COR-L47 (cell line): Measurements from ENCODE around the gene MAPKAPK3.
A peak's percentile ranks its signal among the peaks of the same experiment; 100 is the strongest.

Experiments
- DNase-seq: peaks from one replicate; lab custom pipeline; 2025; lab: John Stamatoyannopoulos, UW

MAPKAPK3 gene

DNA sequence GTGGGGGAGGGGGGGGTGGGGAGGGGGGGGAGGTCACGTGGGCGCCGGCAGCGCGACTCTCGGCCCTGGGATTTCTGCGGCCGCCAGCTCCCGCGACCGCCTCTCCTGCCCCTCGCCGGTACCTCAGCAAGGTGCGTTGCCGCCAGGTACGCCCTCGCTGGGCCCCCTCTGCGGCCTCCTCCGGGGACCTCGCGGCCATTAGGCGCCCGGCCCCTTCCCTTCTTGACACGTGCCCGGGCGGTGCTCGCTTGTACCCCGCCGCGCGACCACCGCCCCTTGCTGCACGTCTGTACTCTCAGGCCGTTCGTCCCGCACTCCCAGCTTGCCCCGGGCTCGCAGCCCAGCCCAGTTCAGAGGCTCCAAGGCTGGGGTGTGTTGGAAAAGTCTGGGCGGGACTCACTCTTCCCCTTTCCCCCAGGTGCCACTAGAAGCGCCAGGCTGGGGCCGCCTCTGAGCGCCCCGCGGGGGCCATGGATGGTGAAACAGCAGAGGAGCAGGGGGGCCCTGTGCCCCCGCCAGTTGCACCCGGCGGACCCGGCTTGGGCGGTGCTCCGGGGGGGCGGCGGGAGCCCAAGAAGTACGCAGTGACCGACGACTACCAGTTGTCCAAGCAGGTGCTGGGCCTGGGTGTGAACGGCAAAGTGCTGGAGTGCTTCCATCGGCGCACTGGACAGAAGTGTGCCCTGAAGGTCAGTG, at the start of gene MAPKAPK3:
MAPKAPK3 (plus strand) TSS at position 56 of the 696 bp plus-strand sequence; CDS start at position 471, 415 bp downstream.
- DNase-seq = no peak

DNA sequence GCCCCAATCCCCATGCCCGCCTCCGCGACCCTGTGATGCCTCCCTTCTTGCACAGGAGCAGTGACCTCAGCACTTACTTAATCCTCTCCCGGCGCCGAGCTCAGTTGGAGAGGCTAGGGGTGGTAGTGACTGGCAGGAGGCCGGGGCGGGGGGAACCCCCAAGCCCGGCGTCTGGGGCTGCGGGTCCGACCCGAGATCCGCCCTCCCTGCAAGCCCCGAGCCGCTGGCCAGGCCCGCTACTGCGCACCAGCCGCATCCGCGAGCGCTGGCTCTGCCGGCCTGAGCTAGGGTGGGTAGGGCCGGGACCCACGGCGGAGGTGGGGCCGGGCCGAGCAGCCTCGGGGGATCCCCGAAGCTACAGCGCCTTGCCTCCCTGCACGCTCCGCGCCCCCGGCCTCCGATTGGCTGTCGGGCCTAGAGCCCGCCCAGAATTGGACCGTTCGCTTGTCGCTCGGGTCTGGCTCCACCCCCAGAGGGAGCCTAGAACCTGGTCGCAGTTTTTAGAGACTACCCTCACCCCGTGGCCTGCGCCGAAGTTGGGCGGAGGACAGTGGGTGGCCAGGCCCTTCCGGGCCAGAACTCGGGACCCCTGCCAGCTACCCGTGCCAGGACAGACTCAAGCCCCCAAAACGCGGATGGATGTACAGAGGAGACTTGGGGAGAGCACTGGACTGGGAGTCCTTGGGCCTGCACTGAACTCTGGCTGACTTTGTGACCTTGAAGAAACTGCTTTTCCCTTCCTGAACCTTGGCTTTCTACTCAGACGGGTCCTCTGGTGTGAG, 49.4 kb upstream of the MAPKAPK3 start, which contains the start of gene C3orf18:
C3orf18 (minus strand) TSS at position 362 of the 782 bp plus-strand sequence. CDS start 2,048 bp downstream, outside the sequence.
- peak; percentile 27 for DNase-seq

DNA sequence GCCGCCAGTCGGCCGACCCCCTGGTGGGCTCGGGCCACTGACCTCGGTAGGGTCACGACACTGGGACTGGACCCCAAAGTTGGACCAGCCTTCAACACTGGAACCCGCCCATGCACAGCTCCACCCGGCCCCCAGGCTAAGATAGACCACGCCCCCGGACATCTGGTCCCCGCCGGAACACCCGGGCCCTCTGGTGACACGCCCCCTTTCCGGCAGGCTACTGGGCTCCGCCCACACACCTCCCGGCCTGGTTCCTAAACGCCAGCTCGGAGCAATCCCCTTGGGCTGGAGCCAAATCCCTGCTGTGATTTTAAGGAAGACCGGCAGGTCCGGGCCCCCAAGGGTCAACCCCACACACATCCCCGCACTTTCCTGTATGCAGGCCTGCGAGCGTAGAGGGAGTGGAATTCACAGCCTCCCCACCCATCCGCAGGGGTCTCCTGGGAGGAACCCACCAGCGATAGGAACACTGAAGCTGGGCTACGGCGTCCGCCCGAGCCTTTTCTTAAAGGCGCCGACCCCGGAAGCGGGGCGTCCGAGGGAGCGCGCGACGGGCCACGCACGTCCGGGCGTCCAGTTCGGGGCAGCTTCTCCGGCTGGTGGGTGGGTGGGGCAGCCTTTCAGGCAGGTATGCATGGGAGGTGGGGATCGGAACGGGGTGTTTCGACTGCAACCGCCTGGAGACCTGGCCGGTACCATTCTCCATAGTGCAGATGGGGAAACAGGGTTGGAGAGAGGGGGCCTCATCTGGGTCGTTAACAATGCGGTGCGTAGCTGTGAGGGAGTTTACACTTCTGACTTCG, 47.8 kb upstream of the MAPKAPK3 start, which contains the start of gene HEMK1:
HEMK1 (plus strand) TSS at position 576 of the 803 bp plus-strand sequence. CDS start 1,583 bp downstream, outside the sequence.
- DNase-seq = peak; percentile 80

- no peak for DNase-seq
These were observed 46.3 kb upstream of the MAPKAPK3 start for GRCh38 chr3:50570508-50571279.

- no peak for DNase-seq
These were observed 45.5 kb upstream of the MAPKAPK3 start for GRCh38 chr3:50571486-50571885.

DNA sequence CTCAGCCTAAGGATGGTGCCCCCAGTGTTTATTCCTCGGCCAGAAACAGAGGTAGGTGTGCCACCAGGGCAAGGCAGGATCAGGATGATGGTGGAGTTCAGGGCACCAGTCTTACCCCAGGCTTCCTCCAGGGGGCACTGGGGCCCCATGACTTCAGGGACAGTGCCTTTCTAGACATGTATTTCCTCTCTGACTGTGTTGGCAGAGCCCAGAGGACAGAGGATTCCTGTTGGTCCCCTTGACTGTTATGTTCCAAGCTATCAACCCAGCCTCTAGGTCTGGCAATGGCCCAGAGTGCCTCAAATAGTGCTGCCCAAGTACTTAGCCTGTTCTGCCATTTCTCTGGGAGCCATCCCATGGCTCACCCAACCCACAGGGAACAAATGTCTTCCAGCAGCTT, 44.8 kb upstream of the MAPKAPK3 start:
- DNase-seq = no peak

DNA sequence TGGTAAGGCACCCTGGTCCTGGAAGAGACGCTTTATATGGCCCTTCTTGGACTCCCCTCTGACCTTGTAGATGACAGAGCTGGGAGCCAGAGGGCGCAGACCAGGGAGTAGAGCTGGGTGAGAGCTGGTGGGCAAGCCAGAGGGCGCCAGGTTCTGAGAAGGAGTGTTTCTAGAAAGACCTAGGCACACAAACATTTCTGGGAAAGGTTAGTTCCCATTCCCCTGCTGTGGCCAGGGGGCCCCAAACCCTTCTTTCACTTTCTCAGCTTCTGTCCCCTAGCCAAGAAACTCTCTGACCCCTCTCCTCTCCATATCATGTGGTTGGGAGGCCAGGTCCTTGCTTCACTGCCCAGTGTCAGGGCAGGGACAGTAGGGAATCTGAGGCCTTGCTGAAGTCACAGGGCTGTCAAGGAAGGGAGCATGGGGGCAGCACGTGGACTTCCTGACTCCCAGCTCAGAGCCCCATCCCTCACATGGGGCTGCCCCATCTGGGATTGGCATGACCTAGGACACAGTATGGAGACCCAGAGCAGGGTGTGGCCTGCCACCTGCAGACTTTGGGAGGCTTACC, 44.1 kb upstream of the MAPKAPK3 start:
- DNase-seq = no peak

DNA sequence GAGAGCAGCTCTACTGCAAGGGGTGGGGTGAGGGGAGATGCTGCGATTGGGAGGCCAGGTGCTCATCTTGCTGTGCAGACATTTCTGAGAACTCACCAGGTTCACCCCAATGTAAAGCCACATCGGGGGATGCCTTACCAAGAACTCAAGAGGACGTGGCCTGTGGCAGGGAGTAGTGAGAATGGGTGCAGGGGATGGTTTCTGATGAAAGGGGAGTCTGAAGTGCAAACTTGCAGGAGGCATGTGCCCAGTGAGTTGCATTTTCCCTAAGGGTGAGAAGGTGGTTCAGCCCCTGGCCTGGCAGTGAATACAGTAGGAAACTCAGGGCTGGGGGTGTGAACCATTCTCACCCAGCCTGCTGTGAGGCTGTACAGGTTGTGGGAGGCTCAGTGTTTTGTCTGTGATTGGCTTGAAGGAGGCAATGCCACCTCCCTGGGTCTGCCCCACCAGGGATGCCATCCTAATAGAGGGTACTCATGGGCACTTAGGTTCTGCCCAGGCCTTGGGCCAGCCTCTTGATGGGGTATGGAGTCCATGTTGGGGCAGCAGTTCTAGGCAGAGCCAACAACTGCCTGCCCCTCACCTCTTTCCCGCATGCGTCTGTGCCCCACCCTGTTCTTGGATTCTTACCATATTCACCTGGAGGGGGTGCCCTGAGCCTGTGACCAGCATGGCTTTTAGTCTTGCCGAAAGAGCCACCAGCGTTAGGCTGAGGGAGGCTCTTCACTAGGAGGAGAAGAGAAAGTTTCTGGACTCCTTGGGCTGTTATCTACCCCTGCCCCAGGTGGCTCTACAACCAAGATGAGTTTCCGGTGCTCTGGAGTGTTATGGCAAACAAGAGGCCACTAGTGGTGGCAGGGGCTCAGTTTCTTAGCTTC, 43.1 kb upstream of the MAPKAPK3 start:
- no peak for DNase-seq

GRCh38 chr3:50574444-50574831, 42.5 kb upstream of the MAPKAPK3 start:
- DNase-seq = no peak

GRCh38 chr3:50575372-50575771, 41.6 kb upstream of the MAPKAPK3 start:
- no peak for DNase-seq

DNA sequence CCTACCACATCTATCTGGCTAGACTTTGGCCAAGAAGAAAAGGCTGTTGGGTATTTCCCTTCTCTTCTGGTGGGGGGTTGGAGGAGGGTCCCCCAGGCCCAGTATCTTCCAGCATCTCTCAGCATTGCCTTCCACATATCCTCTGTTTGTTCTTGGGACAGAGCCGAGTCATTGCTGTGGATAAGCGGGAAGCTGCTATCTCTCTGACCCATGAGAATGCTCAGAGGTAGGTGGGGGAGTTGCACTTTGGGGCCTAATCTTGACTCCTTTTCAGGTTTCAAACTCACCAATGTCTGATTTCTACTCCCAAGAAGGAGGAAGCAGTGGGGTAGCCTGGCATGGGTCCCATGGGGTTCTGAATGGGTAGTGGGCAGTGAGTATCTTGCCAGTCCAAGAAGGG, 39.6 kb upstream of the MAPKAPK3 start:
- no peak for DNase-seq

- DNase-seq = no peak
These were observed 36.1 kb upstream of the MAPKAPK3 start for GRCh38 chr3:50580683-50581458.

- no peak for DNase-seq
These were observed 35.5 kb upstream of the MAPKAPK3 start for GRCh38 chr3:50581459-50581842.

DNA sequence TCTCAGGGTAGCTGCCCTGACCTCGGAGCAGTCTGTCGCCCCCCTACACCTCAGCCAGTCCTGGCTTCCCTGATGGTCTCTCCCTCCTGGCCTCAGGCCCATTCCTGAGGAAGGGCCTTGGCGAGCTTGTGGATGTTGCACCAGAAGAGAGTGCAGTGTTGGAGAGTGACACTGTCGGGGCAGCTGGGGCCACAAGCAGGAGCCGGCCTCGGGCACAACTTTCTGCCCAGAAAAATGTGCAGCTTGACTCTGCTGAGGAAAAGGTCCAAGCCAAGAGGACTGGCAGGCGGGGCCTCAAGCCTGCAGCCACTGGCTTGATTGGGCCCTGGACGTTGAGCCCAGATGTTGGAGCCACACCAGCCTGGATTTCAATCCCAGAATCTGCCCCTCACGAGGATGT, 34.9 kb upstream of the MAPKAPK3 start:
- DNase-seq = no peak

GRCh38 chr3:50583897-50584296, 33.1 kb upstream of the MAPKAPK3 start:
- DNase-seq = no peak

DNA sequence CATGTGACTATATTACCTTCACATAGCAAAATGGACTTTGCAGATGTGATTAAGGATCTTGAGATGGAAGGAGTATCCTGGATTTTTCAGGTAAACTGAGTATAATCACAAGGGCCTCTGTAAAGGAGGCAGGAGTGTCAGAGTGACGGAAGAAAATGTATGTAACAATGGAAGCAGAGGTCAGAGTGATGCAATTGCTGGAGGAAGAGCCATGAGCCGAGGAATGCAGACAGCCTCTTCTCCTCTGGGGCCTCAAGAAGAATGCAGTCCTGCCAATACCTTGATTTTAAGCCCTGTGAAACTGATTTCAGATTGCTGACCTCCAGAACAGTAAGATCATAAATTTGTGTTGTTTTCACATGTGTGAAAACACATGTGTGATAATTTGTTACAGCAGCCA, 32.6 kb upstream of the MAPKAPK3 start:
- no peak for DNase-seq

- DNase-seq = no peak
These were observed 30.8 kb upstream of the MAPKAPK3 start for GRCh38 chr3:50585919-50586762.

DNA sequence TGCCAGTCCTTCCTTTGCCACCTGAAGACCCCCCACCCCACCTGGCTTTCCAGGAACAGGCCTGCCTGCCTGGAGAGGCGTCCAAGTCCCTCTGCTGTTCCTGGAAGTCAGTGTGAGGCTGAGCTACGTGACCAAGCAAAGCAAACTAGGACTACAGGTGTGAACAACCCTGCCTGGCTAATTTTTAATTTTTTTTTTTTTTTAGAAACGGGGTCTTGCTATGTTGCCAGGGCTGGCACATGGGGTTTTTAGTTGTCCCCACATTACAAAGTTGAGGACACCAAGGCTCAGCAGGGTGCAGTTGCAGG, 30.2 kb upstream of the MAPKAPK3 start:
- DNase-seq = no peak

DNA sequence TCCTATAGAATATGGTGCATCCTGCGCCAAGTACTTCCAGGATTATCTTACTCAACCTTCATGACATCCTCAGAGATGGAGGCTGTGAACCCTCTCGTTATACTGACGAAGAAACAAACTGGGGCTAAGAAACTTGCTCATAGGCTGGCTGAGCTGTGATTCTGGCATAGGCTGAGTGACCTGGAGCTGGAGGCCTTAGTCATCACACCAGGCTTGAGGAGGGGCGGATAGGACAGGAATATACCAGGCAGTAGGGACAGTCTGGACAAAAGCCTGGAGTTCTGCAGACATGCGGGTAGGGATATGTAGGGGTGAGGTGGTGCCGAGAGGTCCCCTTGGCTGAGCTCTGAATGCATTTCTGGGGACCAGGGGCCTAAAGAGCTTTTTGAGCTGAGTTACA, 29.6 kb upstream of the MAPKAPK3 start:
- no peak for DNase-seq
